Spleen (tissue), 11 donors: ENCODE results near the gene WNT1. TPM values are rescaled to one million over a fixed set of nuclear protein-coding genes. Genes with fewer than 3 reads are reported as not detected.

Experiments
- DNase-seq: peaks from one replicate; pipeline ENCODE4 v3.0.0-alpha.2; 2020
- H3K27ac ChIP-seq, 8 donors: fragments of 200-600 bp; sonication (generic) in 7 of 8; 1 replicate in 4 of 8; 2 replicates in 4 of 8; pipeline versions ENCODE4 v1.5.0 to v1.8.0; 2016 to 2021; ENCODE audit warnings: inconsistent platforms in 4 of 8, mild to moderate bottlenecking in 4 of 8, moderate library complexity in 1 of 8
- H3K27me3 ChIP-seq, 7 donors: fragments of 200-600 bp; sonication (generic) in 6 of 7; replicated peaks in 1 of 7; 1 replicate in 4 of 7; 2 replicates in 3 of 7; pipeline versions ENCODE4 v1.5.0 to v1.8.0; 2016 to 2021; ENCODE audit warnings: inconsistent platforms in 3 of 7, mild to moderate bottlenecking in 1 of 7
- H3K36me3 ChIP-seq, 6 donors: fragments of 200-600 bp; sonication (generic) in 5 of 6; 1 replicate in 4 of 6; 2 replicates in 2 of 6; pipeline versions ENCODE4 v1.5.0 to v1.8.0; 2016 to 2021; ENCODE audit warnings: inconsistent platforms in 2 of 6
- H3K4me1 ChIP-seq, 6 donors: fragments of 200-600 bp; sonication (generic) in 5 of 6; 1 replicate in 3 of 6; 2 replicates in 3 of 6; pipeline versions ENCODE4 v1.5.0 to v1.8.0; 2016 to 2021; ENCODE audit warnings: inconsistent platforms in 3 of 6
- H3K4me3 ChIP-seq, 8 donors: fragments of 200-600 bp; sonication (generic) in 7 of 8; 1 replicate in 4 of 8; 2 replicates in 4 of 8; pipeline versions ENCODE4 v1.5.0 to v1.8.0; 2016 to 2021; ENCODE audit warnings: inconsistent platforms in 4 of 8, mild to moderate bottlenecking in 4 of 8, moderate library complexity in 2 of 8
- H3K9me3 ChIP-seq, 8 donors: fragments of 200-600 bp; sonication (generic) in 7 of 8; 1 replicate in 4 of 8; 2 replicates in 4 of 8; pipeline versions ENCODE4 v1.5.0 to v1.8.0; 2016 to 2021; ENCODE audit warnings: inconsistent platforms in 4 of 8
- CTCF ChIP-seq, 11 experiments: fragments of 200-600 bp in 7 of 11; fragments of 450-650 bp in 4 of 11; sonication (generic) in 4 of 11; IDR thresholded peaks in 8 of 11; conservative IDR thresholded peaks in 3 of 11; 1 replicate in 7 of 11; 2 replicates in 4 of 11; pipeline versions ENCODE4 v1.4.0 to v1.8.0; 2016 to 2021; ENCODE audit warnings: antibody characterized with exemption in 11 of 11, inconsistent platforms in 4 of 11, mild to moderate bottlenecking in 1 of 11
- POLR2A ChIP-seq, 3 donors: fragments of 450-650 bp; IDR thresholded peaks; one replicate each; pipeline ENCODE4 v1.5.1; 2017; ENCODE audit warnings: antibody characterized with exemption in 3 of 3, mild to moderate bottlenecking in 1 of 3
- POLR2AphosphoS5 ChIP-seq, 3 donors: sonication (generic); formaldehyde crosslinking; IDR thresholded peaks; one replicate each; pipeline ENCODE4 v1.5.1; 2017; ENCODE audit warnings: antibody characterized with exemption in 3 of 3
- WGBS, 5 donors: extraction: QIAGEN DNeasy Blood & Tissue Kit in 3 of 5; methylation state at CpG; one replicate each; pipeline versions ENCODE4 v1.1.5 to v1.1.7; 2013 to 2018; 5-methylcytosine and 5-hydroxymethylcytosine counted together
- intact Hi-C: fragments of 100-400 bp; cut with DNase I; formaldehyde crosslinking; loops from one replicate; pipeline ENCODE4 v1.15.0; 2023; ENCODE audit warnings: low total_unique reads
- polyA plus RNA-seq, 3 donors: library from polyadenylated mRNA; stranded (reverse); fragments of 200-250 nt; gene quantifications; one replicate each; pipeline ENCODE4 v1.2.1, GENCODE V29; 2013
- total RNA-seq, 7 donors: library from RNA; depleted of rRNA in 3 of 7; stranded (reverse); fragments of >200 nt in 3 of 7; fragmentation: NEBNext Ultra II Directional in 4 of 7; extraction: Animal tissue kit (Norgen Biotek cat#: 25700) in 4 of 7; gene quantifications; one replicate each; pipeline versions ENCODE4 v1.1.0 to v1.2.1, GENCODE V29; 2016 to 2021
- donor health status: healthy with polysubstance abuse.
- donor health status: DM: no; HTN: no; CAD: no; lungs with moderate emphysema.
- donor health status: DM: no; HTN: no; CAD: no.
- donor health status: Bipolar disorder and iron deficiency.
- donor health status: healthy.
- donor health status: DM: no; HTN: no; CAD: no.
- donor health status: DM: yes; HTN: yes; CAD: no.

Gene WNT1
- total and polyA plus RNA-seq, 10 donors: 0.06 to 0.52 (median 0.32) TPM; not detected in 6

GRCh38 chr12:48966177-48966895, 11.8 kb upstream of the WNT1 start:
- intact Hi-C loops: no loop called here
- no peaks in the 10 kb centered on the region for H3K9me3 ChIP-seq
- no peaks in the 10 kb centered on the region for H3K36me3 ChIP-seq
- TF ChIP-seq POLR2AphosphoS5 (IDR thresholded peaks at IDR 0.05): no peak
- TF ChIP-seq CTCF (IDR thresholded peaks at IDR 0.05 in 8 of 11, conservative IDR thresholded peaks at IDR 0.05 in 3 of 11): no peak
- no peak for TF ChIP-seq POLR2A (IDR thresholded peaks at IDR 0.05)
- H3K27ac ChIP-seq: no peak overlapping the region
- DNase-seq: no peak
- no peak overlapping the region for H3K4me3 ChIP-seq
- H3K4me1 ChIP-seq: peaks cover 9 to 29% (median 21%) of the 10 kb centered on the region in 6 donors
- WGBS, 5 donors: 70 to 77% (median 73%) methylated on average over 17 to 20 of the region's 20 CpGs
- peaks cover 3 to 26% (median 22%) of the 10 kb centered on the region in 7 donors for H3K27me3 ChIP-seq

GRCh38 chr12:48967991-48968390, 10.1 kb upstream of the WNT1 start:
- 83 to 95% (median 88%) methylated on average over 6 to 7 of the region's 7 CpGs for whole genome bisulfite sequencing, 5 donors
- intact Hi-C loops: no loop called here
- Histone ChIP-seq H3K4me1 (peaks cover 9 to 45% (median 31%) of the 10 kb centered on the region in 6 donors), H3K36me3 (no peaks in the 10 kb centered on the region), H3K27ac (no peak overlapping the region), H3K27me3 (peaks cover 9 to 42% (median 39%) of the 10 kb centered on the region in 7 donors), H3K9me3 (no peaks in the 10 kb centered on the region), H3K4me3 (no peak overlapping the region)
- TF ChIP-seq POLR2AphosphoS5 (IDR thresholded peaks at IDR 0.05) (no peak), CTCF (IDR thresholded peaks at IDR 0.05 in 8 of 11, conservative IDR thresholded peaks at IDR 0.05 in 3 of 11) (no peak), POLR2A (IDR thresholded peaks at IDR 0.05) (no peak)
- no peak for DNase-seq

DNA sequence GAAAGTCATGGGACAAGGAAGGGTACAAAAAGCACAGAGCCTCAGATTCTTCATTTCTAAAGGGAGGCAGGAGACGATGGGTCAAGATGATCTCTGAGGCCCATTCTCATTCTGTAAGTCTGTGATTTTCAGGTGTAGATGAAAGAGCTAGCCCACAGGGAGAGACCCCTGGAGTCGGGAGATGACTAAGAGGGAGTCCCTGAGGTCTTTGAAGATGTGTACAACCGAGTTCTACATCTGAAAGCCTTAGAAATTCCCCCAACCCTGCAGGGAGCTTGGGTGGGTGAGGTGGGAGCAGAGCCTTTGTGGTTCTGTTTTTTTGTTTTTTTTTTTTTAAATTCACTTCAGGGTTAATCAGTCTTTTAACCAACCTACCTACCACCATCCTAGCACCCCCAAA, 9.7 kb upstream of the WNT1 start:
- Histone ChIP-seq H3K4me1 (peaks cover 9 to 48% (median 32%) of the 10 kb centered on the region in 6 donors), H3K27me3 (peaks cover 9 to 47% (median 43%) of the 10 kb centered on the region in 7 donors), H3K27ac (no peak overlapping the region), H3K36me3 (no peaks in the 10 kb centered on the region), H3K4me3 (no peak overlapping the region), H3K9me3 (no peaks in the 10 kb centered on the region)
- DNase-seq: no peak
- intact Hi-C loops: no loop called here
- TF ChIP-seq POLR2AphosphoS5 (IDR thresholded peaks at IDR 0.05) (no peak), POLR2A (IDR thresholded peaks at IDR 0.05) (no peak), CTCF (IDR thresholded peaks at IDR 0.05 in 8 of 11, conservative IDR thresholded peaks at IDR 0.05 in 3 of 11) (no peak)
- 65 to 88% (median 73%) methylated on average over 3 of the region's 3 CpGs for WGBS, 5 donors

DNA sequence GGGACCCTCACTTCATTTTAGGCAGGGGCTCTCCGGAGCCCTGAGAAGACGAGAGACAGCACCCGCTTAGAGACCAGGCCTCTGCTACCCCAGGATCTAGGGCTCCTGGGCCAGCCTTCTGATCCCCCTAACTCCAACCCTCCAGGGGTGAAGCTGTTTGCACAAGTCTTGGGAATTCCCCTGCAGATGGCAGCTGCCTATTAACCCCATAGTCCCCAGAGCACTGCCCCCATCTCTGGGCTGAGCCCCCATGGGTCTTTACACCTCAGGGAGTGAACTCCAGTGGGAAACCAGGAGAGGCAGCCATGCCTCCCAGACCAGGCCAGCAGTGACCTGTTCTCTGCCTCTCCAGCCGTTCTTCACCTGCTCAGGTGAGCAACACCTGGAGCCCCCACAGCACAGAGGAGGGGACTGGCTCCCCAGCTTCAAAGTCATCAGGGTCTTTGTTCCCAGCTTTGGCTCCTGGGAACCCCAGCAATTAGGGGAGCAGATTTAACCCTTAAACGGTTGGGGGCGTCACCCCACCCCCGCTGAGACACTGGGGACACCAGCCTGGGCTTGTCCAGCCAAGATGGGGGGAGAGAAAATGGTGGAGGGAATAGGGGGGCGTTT, 8.9 kb upstream of the WNT1 start:
- H3K27me3 ChIP-seq: peaks cover 9 to 55% (median 51%) of the 10 kb centered on the region in 7 donors
- intact Hi-C loops: no loop called here
- DNase-seq: no peak

More for the DNA sequence above, 8.9 kb upstream of the WNT1 start:
- Histone ChIP-seq H3K4me3 (peak overlapping the region in 2 of 8 donors; percentile 16 to 55), H3K4me1 (peaks cover 9 to 56% (median 38%) of the 10 kb centered on the region in 6 donors), H3K9me3 (no peaks in the 10 kb centered on the region), H3K36me3 (no peaks in the 10 kb centered on the region), H3K27ac (no peak overlapping the region)
- TF ChIP-seq POLR2AphosphoS5 (IDR thresholded peaks at IDR 0.05) (no peak), POLR2A (IDR thresholded peaks at IDR 0.05) (no peak), CTCF (IDR thresholded peaks at IDR 0.05 in 8 of 11, conservative IDR thresholded peaks at IDR 0.05 in 3 of 11) (no peak)
- WGBS, 5 donors: 60 to 69% (median 65%) methylated on average over 7 to 8 of the region's 8 CpGs
